HG02885 (cell line): ENCODE data around the gene NPPA.
"Not testable (repeated sequence)": the region's sequence is repeated elsewhere in the genome, so short reads cannot be mapped to it uniquely, and the experiment has no call there.

ENCODE experiments used
- ATAC-seq: cut with Tn5 transposase; IDR thresholded peaks from one replicate; pipeline ENCODE4 v1.9.1; 2021; ENCODE audit warnings: mild to moderate bottlenecking; ENCODE audit not compliant: unreplicated experiment, poor library complexity

NPPA gene

GRCh38 chr1:11847667-11848372, at the start of gene NPPA:
Gene NPPA, minus strand, starts transcription at chr1:11847783. Its CDS starts 99 bp downstream, at chr1:11847684.
- no peak for ATAC-seq

- ATAC-seq, result not testable (repeated sequence)
These were observed 46.9 kb upstream of the NPPA start for GRCh38 chr1:11894501-11894900.

GRCh38 chr1:11893907-11894251, 46.3 kb upstream of the NPPA start:
- ATAC-seq, result no peak

- no peak for ATAC-seq
These were observed 44.0 kb upstream of the NPPA start for GRCh38 chr1:11891433-11892186.

- ATAC-seq, result no peak
These were observed 41.3 kb upstream of the NPPA start for GRCh38 chr1:11888877-11889208.

GRCh38 chr1:11888206-11888876, 40.8 kb upstream of the NPPA start:
- ATAC-seq, result no peak

GRCh38 chr1:11887666-11888007, 40.1 kb upstream of the NPPA start:
- ATAC-seq, result no peak

- no peak for ATAC-seq
These were observed 39.5 kb upstream of the NPPA start for GRCh38 chr1:11886986-11887665.

- no peak for ATAC-seq
These were observed 38.3 kb upstream of the NPPA start for GRCh38 chr1:11885916-11886315.

- ATAC-seq, result no peak
These were observed 35.4 kb upstream of the NPPA start for GRCh38 chr1:11882814-11883538.

- no peak for ATAC-seq
These were observed 34.3 kb upstream of the NPPA start for GRCh38 chr1:11881749-11882441.

- no peak for ATAC-seq
These were observed 33.5 kb upstream of the NPPA start for GRCh38 chr1:11880911-11881748.

- ATAC-seq, result no peak
These were observed 32.6 kb upstream of the NPPA start for GRCh38 chr1:11880181-11880575.

- ATAC-seq, result no peak
These were observed 32.0 kb upstream of the NPPA start for GRCh38 chr1:11879311-11880180.

- no peak for ATAC-seq
These were observed 31.3 kb upstream of the NPPA start for GRCh38 chr1:11878891-11879190.

- ATAC-seq, result no peak
These were observed 30.7 kb upstream of the NPPA start for GRCh38 chr1:11878081-11878890.

- ATAC-seq, result no peak
These were observed 29.5 kb upstream of the NPPA start for GRCh38 chr1:11877074-11877473.
